HG03025 (cell line): ENCODE results near the gene ADGRG6.

Experiments used
- ATAC-seq: cut with Tn5 transposase; IDR thresholded peaks from one replicate; pipeline ENCODE4 v1.9.1; 2021; ENCODE audit warnings: mild to moderate bottlenecking, moderate library complexity; ENCODE audit not compliant: unreplicated experiment, low FRiP score

Gene ADGRG6

DNA sequence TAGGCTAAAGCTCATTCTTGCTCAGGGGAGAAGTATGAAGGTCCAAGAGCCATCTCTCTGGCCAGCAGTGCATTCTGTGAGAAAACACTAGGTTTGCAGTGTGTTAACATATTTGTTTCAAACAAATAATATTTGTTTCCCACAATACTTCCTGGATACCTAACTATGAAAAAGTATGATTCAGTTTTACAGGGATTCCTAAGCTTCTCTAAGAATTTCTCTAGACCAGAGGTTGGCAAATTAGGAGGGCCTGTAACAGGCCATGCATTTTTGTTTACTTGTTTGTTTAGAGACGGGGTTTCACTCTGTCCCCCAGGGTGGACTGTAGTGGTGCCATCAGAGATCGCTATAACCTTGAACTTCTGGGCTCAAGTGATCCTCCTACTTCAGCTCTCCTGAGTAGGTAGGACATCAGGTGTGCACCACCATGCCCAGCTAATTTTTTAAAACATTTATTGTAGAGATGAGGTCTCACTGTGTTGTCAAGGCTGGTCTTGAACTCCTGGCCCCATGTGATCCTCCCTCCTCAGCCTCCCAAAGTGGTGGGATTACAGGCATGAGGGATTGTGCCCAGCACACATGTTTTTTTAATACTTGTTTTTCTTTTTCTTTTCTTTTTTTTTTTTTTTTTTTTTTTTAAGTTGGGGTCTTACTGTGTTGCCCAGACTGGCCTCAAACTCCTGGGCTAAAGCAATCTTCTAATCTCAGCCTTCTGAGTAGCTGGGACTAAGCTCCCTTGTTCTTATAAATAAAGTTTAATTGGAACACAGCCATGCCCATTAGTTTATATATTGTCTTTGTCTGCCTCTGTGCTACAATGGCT lies 71.7 kb downstream of the ADGRG6 start:
- no peak for ATAC-seq

DNA sequence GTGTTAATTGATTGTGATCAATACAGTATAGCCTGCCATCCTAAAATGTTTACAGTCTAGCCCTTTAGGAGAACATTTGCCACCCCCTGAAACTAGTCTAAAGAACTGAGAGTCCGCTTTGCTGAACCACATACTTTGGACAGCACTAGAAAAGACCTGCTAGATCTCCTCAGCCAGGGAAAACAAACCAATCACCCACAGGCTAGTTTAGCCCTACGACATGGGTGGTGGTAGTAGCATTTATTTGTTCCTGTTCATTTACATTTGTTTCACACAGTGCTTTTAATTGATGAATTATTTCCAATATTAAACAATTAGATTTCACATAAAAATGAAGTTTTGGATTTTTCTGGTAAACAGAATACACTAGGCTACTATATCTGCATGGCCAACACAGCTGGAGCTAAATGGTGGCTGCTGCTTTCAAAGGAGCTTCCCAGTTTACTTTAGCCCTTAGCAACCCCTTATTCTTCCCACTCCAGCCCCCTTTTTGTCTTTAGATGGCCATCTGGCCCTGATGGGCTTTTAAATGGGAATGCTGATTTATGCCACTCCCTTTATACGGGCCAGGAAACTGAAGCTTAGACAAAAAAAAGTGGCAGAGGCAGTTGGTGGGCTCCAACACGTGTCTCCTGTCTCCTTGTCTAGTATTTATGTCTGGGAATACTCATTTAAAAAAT lies 72.4 kb downstream of the ADGRG6 start:
- ATAC-seq, result no peak

DNA sequence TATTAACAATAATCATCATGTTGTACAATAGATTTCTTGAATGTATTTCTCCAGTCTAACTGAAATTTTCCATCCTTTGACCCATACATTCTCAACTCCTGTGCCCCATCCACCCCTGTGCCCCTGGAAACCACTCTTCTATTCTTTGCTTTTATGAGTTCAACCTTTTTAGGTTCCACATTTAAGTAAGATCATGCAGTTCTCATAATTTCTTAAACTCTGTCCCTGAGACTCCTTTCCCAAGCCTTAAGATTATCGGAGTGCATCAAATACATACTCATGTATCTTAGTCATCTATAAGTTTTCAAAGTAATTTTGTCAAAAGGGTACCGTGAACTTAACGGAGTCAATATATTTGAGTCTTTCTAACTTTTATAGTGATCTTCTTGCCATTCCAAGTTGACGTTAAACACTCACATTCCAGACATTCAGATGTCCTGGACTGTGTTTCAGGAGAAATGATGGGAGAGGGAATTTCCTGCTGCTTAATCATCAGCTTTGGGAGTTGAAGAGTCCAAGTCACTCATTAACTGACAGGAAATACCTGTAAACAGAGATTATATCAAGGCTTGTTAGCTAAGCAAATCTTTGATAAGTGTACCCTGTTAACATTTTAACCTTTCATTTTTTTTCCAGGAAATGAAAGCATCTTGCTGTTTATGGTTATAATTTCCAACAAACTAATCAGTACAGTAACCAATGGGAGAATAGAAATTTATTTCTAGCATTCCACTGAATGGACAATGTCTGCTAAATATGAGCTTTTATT lies 73.3 kb downstream of the ADGRG6 start:
- no peak for ATAC-seq

DNA sequence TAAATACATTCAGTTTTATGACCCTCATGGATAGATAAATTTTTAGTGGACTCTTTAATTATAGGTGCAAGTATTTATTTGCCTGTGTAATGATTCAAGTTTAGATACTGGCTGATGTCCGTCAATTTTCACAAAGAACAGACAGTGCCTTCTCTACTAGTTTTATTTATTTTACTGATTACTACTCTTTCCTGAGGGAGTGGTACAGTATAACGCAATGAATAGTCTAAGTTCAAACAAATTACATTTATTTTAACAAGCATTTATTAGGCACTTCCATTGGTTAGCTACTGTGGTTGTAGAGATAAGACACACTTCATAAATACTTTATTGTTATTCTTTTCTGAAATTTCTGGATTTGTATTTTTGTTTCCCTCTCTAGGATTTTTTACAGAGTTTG lies 74.3 kb downstream of the ADGRG6 start:
- no peak for ATAC-seq

DNA sequence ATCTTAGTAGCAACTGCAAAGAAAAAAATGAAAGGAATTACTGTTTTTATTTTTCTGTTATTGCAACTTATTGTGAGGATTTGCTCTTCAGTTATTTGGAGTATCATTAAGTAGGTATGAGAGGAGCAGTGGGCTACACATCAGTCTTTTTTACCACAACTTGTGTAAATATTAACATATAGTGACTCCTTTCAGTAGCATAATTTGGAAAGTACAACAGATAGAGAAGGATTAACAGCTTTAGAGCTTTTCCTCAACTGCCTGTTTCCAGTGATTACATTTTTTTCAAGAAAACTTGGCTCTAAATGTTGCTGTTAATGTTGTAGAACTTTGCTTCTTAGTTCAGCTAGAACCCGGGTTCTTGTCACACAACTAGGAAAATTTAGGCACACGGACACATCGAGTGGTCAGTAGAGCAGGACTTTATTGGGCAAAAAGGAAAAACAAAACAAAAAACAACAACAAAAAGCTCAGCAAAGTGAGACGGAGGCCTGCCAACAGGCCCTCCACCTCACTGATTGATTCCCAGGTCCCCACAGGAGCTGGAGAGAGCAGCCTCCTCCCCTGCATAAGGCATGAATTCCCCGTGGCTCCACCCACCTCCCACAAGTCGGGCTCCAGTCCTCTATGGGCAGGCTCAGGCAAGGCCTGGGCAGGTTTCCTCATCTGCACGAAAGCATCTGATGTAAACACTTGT lies 75.1 kb downstream of the ADGRG6 start:
- ATAC-seq, result no peak

GRCh38 chr6:142377497-142377848 lies 75.7 kb downstream of the ADGRG6 start:
- no peak for ATAC-seq

GRCh38 chr6:142378138-142378875 lies 76.5 kb downstream of the ADGRG6 start:
- ATAC-seq, result no peak

- no peak for ATAC-seq
These were observed 78.8 kb downstream of the ADGRG6 start for GRCh38 chr6:142380626-142381025.

DNA sequence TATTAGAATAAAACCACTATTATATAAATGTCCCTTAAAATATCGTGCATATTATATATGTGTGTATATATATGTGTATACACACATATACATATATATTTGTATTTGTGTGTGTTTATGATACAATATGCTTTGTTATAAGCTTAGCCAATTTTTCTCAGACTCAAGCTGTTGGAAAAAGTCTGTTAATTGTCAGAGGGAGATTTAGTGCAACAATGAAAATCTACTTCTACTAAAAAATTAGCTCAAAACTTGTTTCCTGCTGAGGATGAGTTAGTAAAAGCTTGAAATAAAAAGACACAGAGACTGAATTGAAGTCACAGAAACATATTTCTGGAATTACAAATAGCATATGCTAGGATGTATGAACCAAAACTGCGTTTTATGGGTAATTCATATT lies 79.4 kb downstream of the ADGRG6 start:
- no peak for ATAC-seq

DNA sequence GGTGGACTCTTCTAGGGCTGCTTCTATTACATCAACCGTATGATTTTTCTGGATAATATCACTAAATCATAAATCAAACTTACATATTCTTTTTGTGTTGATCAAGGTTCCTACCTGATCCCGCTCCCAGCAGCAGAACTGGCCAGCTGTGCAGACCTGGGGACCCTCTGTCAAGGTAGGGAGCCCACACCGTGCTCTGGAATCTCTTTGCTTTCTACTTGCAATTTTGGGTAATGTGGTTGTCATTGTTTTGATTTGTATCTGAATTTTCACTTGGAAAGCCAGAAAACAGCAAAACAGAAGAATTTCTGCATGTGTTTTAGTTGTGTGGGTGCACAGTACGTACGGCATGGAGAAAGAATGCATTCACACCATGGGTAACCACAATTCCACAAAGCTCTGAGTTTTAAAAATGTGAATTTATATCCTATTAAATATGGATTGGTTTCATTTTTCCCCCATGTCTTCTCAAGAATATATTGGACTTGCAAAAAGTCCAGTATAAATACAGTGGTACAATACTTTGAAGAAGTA lies 80.1 kb downstream of the ADGRG6 start:
- no peak for ATAC-seq

DNA sequence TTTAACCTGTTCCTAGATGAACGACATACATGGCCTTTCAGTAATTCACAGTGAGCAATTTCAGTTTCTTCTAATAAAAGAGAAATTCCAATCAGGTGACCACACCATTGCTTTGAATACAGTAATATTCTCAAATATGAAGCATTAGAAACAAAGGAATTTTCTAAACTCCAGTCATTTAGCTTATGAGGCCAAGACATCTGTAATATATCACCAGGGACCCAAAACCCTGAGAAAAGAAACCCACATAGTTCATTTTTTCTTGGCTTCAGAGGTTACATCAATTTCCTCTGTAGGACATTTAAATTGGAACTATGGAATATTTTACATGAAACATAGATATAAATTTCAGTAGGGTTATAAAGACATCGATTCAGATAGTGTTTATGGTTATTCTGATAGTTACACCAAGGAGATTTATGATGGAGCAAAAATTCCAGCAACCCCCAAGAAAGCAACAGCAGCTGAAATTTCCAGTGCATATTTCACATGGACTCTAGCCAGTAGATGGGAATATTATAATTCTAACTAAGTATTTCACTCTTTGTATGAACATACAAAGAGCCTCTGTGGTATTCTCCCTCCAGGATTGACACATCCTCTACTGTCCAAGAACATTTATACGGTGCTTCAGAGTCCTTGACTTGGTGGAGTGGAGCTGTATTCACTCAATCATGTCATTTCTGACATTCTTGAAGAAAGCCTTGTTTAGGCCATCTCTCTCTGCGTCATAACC lies 82.9 kb downstream of the ADGRG6 start:
- no peak for ATAC-seq

GRCh38 chr6:142385352-142385751 lies 83.5 kb downstream of the ADGRG6 start:
- ATAC-seq, result no peak

DNA sequence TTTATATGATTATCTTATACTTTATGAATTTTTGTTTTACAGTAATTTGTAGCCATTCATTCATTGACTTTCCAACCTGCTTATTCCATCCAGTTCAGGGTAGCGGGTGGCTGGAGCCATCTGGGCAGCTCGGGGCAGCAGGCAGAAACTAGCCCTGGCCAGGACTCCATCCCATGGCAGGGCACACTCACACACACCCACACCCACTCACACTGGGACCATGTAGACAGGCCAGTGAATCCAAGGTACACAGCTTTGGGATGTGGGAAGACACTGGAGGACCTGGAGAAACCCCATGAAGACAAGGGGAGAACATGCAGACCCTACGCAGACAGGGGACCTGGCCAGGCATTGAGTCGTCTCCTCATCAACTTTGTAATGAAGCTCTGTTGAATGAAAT lies 84.8 kb downstream of the ADGRG6 start:
- ATAC-seq, result no peak

DNA sequence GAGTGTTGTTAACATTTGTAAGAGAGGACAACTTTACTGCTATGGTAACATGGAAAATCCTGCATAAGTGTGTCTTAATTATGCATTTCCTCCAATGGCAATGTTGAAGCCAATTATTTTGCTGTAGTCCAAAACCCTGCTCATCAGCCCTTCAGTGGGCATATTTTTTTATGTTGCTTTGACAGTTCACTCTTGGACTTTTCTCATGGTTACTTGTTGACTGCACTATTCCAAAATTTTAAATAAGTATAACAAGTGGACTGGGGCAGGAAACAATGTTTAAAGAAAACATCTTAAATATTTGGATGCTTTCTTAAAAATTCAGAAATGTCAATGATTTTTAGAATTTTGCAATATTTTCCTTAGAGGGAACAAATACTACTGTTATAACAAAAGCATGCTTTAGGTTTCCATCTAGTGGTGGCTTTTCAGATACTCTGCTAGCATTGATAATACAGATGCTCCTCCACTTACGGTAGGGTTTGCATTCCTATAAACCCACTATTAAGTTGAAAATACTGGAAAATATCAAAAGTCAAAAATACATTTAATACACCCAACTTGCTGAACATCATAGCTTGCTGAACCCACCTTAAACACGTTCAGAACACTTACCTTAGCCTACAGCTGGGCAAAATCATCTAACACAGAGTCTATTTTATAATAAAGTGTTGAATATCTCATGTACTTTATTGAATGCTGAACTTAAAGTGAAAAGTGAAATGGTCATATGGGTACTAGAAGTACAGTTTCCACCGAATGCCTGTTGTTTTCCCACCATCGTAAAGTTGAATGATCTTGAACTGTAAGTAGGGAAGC lies 86.4 kb downstream of the ADGRG6 start:
- no peak for ATAC-seq

- no peak for ATAC-seq
These were observed 93.5 kb downstream of the ADGRG6 start for GRCh38 chr6:142395266-142395665.

DNA sequence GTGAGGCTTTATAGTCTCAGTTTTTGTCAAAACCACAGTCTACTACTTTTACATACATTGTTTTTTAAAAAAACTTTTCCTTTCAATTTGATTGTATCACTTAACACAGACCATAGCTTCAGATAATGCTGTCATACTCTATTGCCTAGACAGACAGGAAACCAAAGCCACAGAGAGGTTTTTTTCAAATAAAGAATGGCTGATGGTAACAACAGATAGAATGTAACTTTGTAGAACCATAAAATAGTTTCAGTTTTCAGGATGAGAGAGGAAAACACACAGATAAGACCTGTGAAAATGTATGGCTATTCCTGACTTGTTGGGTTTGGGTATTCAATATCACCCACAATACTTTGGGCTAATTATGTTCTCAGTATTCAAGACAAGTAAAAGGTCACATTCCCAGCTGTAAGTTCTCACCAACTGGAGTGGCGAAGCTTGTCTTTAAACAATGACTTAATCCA lies 94.0 kb downstream of the ADGRG6 start:
- ATAC-seq, result peak; percentile 93

DNA sequence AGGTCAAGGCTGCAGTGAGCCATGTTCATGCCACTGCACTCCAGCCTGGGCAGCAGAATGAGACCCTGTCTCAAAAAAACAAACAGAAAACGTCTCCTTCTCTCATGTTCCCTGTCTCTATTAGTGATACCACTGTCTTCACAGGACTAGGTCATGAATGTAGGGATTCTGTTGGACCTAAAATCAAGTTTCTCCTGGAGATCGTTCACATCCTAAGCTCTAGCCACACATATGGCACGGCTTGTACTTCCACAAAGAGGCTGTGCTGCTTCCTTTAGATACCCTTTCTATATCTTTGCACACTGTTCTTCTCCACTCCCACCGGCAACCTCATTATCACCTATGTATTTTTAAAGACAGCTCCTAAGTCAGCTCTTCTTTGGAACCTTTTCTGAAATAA lies 96.5 kb downstream of the ADGRG6 start:
- ATAC-seq, result no peak

DNA sequence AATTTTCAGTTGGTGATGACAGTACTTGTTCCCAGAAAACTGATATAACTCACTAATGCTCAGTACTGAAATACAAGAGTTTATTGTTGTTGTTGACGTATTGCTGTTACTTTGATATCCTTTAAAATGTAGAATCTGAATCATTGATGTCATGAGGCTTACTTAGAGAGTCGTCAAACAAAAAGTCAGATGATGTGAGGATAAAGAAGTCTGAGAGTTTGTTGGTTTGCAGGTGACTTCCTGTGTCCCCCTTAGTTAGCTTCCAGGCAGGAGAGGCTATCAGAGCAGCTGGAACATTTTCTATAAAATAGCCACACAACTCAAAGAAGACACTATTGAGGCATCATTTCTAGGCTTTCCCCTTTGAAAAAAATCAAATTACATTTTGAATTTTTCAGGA lies 97.9 kb downstream of the ADGRG6 start:
- ATAC-seq, result no peak
